IMR-90 (cell line): Measurements from ENCODE around the gene C3. TPM values are rescaled to one million over a fixed set of nuclear protein-coding genes. Genes with fewer than 3 reads are reported as not detected.
A peak's percentile ranks its signal among the peaks of the same experiment; 100 is the strongest.

ENCODE experiments used
- ATAC-seq: fragments of 200-7000 bp; cut with Tn5 transposase; 2 replicates; pipeline ENCODE4 v1.9.1; 2020; ENCODE audit warnings: low read depth, mild to moderate bottlenecking, moderate library complexity
- BruUV-seq: library from RNA; stranded (reverse); fragments of 400-500 nt; replicated peaks from 2 replicates; lab custom pipeline; 2021; lab: Mats Ljungman, UMichigan
- CTCF ChIA-PET: fragments of 300-600 bp; formaldehyde crosslinking; extraction: SDS; loops from one replicate; lab custom pipeline; 2021; ENCODE audit warnings: antibody characterized with exemption; lab: Yijun Ruan, JAX
- POLR2A ChIA-PET: fragments of 300-600 bp; sonication (Branson Sonifier 250); formaldehyde crosslinking; loops from one replicate; lab custom pipeline; 2022; ENCODE audit warnings: antibody characterized with exemption; ENCODE audit not compliant: unreplicated experiment; lab: Charles Lee
- DNase-seq: peaks from one replicate; pipeline ENCODE4 v3.0.0; 2013
- H2AFZ ChIP-seq: replicated peaks from 2 replicates; pipeline ENCODE3; 2013; ENCODE audit warnings: low read length, mild to moderate bottlenecking; ENCODE audit not compliant: poor library complexity
- H2AK5ac ChIP-seq: 2 replicates; pipeline ENCODE4 v1.6.1; 2013; ENCODE audit warnings: low read depth, low read length, inconsistent platforms
- H2AK9ac ChIP-seq: replicated peaks from 2 replicates; pipeline ENCODE3; 2013; ENCODE audit warnings: mild to moderate bottlenecking, low read depth, low read length, moderate library complexity; ENCODE audit not compliant: poor library complexity
- H2BK120ac ChIP-seq: 2 replicates; pipeline ENCODE4 v1.6.1; 2013; ENCODE audit warnings: low read depth, low read length, inconsistent platforms
- H2BK15ac ChIP-seq: 3 replicates; pipeline ENCODE4 v1.6.1; 2013; ENCODE audit warnings: low read depth, low read length, inconsistent platforms
- H2BK20ac ChIP-seq: 2 replicates; pipeline ENCODE4 v1.6.1; 2013; ENCODE audit warnings: low read depth, mild to moderate bottlenecking, inconsistent platforms, low read length, moderate library complexity
- H2BK5ac ChIP-seq: 2 replicates; pipeline ENCODE4 v1.6.1; 2013; ENCODE audit warnings: mild to moderate bottlenecking, low read depth, low read length, inconsistent platforms; ENCODE audit not compliant: poor library complexity, severe bottlenecking
- H3K14ac ChIP-seq: replicated peaks from 2 replicates; pipeline ENCODE4 v1.6.1; 2013; ENCODE audit warnings: low read depth, low read length, inconsistent platforms
- H3K18ac ChIP-seq: 2 replicates; pipeline ENCODE4 v1.6.1; 2013; ENCODE audit warnings: low read depth, low read length, control low read depth
- H3K23ac ChIP-seq: 2 replicates; pipeline ENCODE4 v1.6.1; 2013; ENCODE audit warnings: low read depth, low read length, inconsistent platforms
- H3K27ac ChIP-seq: 2 replicates; pipeline ENCODE4 v1.5.1; 2013; ENCODE audit warnings: mild to moderate bottlenecking, control low read depth, low read length; ENCODE audit not compliant: insufficient read depth
- H3K27me3 ChIP-seq: 2 replicates; pipeline ENCODE4 v1.6.1; 2013; ENCODE audit warnings: low read length; ENCODE audit not compliant: control insufficient read depth, insufficient read depth
- H3K36me3 ChIP-seq: 2 replicates; pipeline ENCODE4 v1.6.1; 2013; ENCODE audit warnings: low read length, mixed read lengths; ENCODE audit not compliant: control insufficient read depth, insufficient read depth
- H3K4ac ChIP-seq: 2 replicates; pipeline ENCODE4 v1.6.1; 2013; ENCODE audit warnings: low read depth, low read length, inconsistent platforms
- H3K4me1 ChIP-seq: 2 replicates; pipeline ENCODE4 v1.6.1; 2013; ENCODE audit warnings: low read length, mixed read lengths; ENCODE audit not compliant: control insufficient read depth, insufficient read depth
- H3K4me2 ChIP-seq: 2 replicates; pipeline ENCODE4 v1.6.1; 2013; ENCODE audit warnings: low read depth, mild to moderate bottlenecking, control low read depth, low read length, moderate library complexity
- H3K4me3 ChIP-seq: 2 replicates; pipeline ENCODE4 v1.5.1; 2013; ENCODE audit warnings: low read depth, mild to moderate bottlenecking, control low read depth, low read length, moderate library complexity; ENCODE audit not compliant: insufficient read depth
- H3K56ac ChIP-seq: 2 replicates; pipeline ENCODE4 v1.6.1; 2013; ENCODE audit warnings: low read length, inconsistent platforms; ENCODE audit not compliant: insufficient read depth; ENCODE audit errors: extremely low read depth
- H3K79me1 ChIP-seq, 2 experiments: 2 replicates each; pipeline ENCODE4 v1.6.1; 2013; ENCODE audit warnings: low read length in 2 of 2, inconsistent platforms in 1 of 2, low read depth in 1 of 2
- H3K9ac ChIP-seq: 2 replicates; pipeline ENCODE4 v1.6.1; 2013; ENCODE audit warnings: low read depth, low read length, control low read depth
- H3K9me1 ChIP-seq: 2 replicates; pipeline ENCODE4 v1.6.1; 2013; ENCODE audit warnings: low read length, inconsistent platforms; ENCODE audit not compliant: insufficient read depth
- H3K9me3 ChIP-seq: 2 replicates; pipeline ENCODE4 v1.6.1; 2013; ENCODE audit warnings: low read length; ENCODE audit not compliant: control insufficient read depth, insufficient read depth
- H4K20me1 ChIP-seq: 2 replicates; pipeline ENCODE4 v1.6.1; 2013; ENCODE audit warnings: low read length, inconsistent platforms; ENCODE audit not compliant: insufficient read depth
- H4K5ac ChIP-seq: 2 replicates; pipeline ENCODE4 v1.6.1; 2013; ENCODE audit warnings: mild to moderate bottlenecking, low read depth, low read length, control low read depth
- H4K8ac ChIP-seq, 2 experiments: 2 replicates each; pipeline ENCODE4 v1.6.1; 2013; ENCODE audit warnings: low read depth in 2 of 2, low read length in 2 of 2, control low read depth in 1 of 2, inconsistent platforms in 1 of 2
- H4K91ac ChIP-seq: 2 replicates; pipeline ENCODE4 v1.6.1; 2013; ENCODE audit warnings: low read depth, low read length, inconsistent platforms; ENCODE audit not compliant: insufficient read depth
- BHLHE40 ChIP-seq: fragments of 150-350 bp; IDR thresholded peaks from 2 replicates; pipeline ENCODE4 v1.6.1; 2016; ENCODE audit warnings: mild to moderate bottlenecking, low read depth, low read length
- CHD1 ChIP-seq: IDR thresholded peaks from 2 replicates; pipeline ENCODE4 v1.6.1; 2012; ENCODE audit warnings: low read depth, low read length, improper control_type of control experiment
- CTCF ChIP-seq: conservative IDR thresholded peaks from 2 replicates; pipeline ENCODE4 v1.5.1; 2012; ENCODE audit warnings: mild to moderate bottlenecking, low read depth, low read length, improper control_type of control experiment
- POLR2A ChIP-seq: IDR thresholded peaks from 2 replicates; pipeline ENCODE4 v1.6.1; 2012; ENCODE audit warnings: mild to moderate bottlenecking, low read depth, low read length
- RAD21 ChIP-seq: IDR thresholded peaks from 2 replicates; pipeline ENCODE4 v1.6.1; 2012; ENCODE audit warnings: low read length, improper control_type of control experiment
- SMC3 ChIP-seq: fragments of 150-350 bp; IDR thresholded peaks from 2 replicates; pipeline ENCODE4 v1.6.1; 2016; ENCODE audit warnings: low read depth, mild to moderate bottlenecking, antibody characterized with exemption, low read length, moderate library complexity
- WGBS, 2 experiments: methylation state at CpG; one replicate each; pipeline versions ENCODE4 v1.1.5 to v1.1.7; 2013; ENCODE audit warnings: missing lambda C conversion rate in 2 of 2; ENCODE audit not compliant: insufficient read length in 1 of 2; ENCODE audit errors: extremely low coverage in 2 of 2; 5-methylcytosine and 5-hydroxymethylcytosine counted together
- dilution Hi-C: fragments of 300-500 bp; cut with HindIII; formaldehyde crosslinking; loops from one replicate; pipeline ENCODE4 v1.14.3; 2018; ENCODE audit warnings: low sequenced_read_pairs; ENCODE audit not compliant: unreplicated experiment
- in situ Hi-C: fragments of 300-500 bp; cut with MboI; formaldehyde crosslinking; loops from 3 replicates; pipeline ENCODE4 v1.14.3; 2019; ENCODE audit warnings: low sequenced_read_pairs, inconsistent platforms, mixed read lengths
- intact Hi-C: fragments of 100-400 bp; cut with micrococcal nuclease; formaldehyde crosslinking; loops from 2 replicates; pipeline ENCODE4 v1.10.0; 2022
- polyA plus RNA-seq, 3 experiments: library from polyadenylated mRNA; depleted of rRNA; stranded (reverse); fragments of >200 nt; gene quantifications; 2 replicates each; pipeline ENCODE4 v1.2.3, GENCODE V29; 2012; ENCODE audit warnings: low replicate concordance in 1 of 3
- total RNA-seq: library from RNA; depleted of rRNA; stranded (reverse); fragments of >200 nt; gene quantifications from 2 replicates; pipeline ENCODE4 v1.2.3, GENCODE V29; 2012
- TF ChIP-seq, protein P1 (sequence below): fragments of 150-350 bp; IDR thresholded peaks from 2 replicates; pipeline ENCODE4 v1.6.1; 2017; ENCODE audit warnings: mild to moderate bottlenecking, antibody characterized with exemption, low read length, low read depth

Gene C3
- total and polyA plus RNA-seq, 2 of the 4 experiments (the other 2 are of a cell fraction): 0.36 TPM; not detected in 1

- WGBS, 2 experiments: 20% methylated on average over 1 of the region's 20 CpGs; no CpG with 5 or more reads in 1 of the 2 experiments
- H3K36me3 ChIP-seq: peaks cover 57% of the 10 kb centered on the region
- H3K9me3 ChIP-seq: no peaks in the 10 kb centered on the region
- H3K4ac ChIP-seq: no peak overlapping the region
- H2AK9ac ChIP-seq: no peak overlapping the region
- H3K79me1 ChIP-seq: peaks cover 16 to 21% of the 10 kb centered on the region in 2 experiments
- no peak overlapping the region for H2BK20ac ChIP-seq
- TF ChIP-seq CTCF (no peak), CHD1 (no peak), BHLHE40 (no peak), SMC3 (no peak), POLR2A (no peak), RAD21 (no peak)
- TF ChIP-seq, protein P1, sequence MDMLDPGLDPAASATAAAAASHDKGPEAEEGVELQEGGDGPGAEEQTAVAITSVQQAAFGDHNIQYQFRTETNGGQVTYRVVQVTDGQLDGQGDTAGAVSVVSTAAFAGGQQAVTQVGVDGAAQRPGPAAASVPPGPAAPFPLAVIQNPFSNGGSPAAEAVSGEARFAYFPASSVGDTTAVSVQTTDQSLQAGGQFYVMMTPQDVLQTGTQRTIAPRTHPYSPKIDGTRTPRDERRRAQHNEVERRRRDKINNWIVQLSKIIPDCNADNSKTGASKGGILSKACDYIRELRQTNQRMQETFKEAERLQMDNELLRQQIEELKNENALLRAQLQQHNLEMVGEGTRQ: no peak
- no peak overlapping the region for H2AK5ac ChIP-seq
- H3K18ac ChIP-seq: no peak overlapping the region
- no peak overlapping the region for H3K4me3 ChIP-seq
- ChIA-PET CTCF (no interaction called here), POLR2A (no interaction called here)
- BruUV-seq: no TSS peak
- no peak overlapping the region for H3K23ac ChIP-seq
- H2AFZ ChIP-seq: peak overlapping the region; percentile 21
- H3K9ac ChIP-seq: no peak overlapping the region
- no peaks in the 10 kb centered on the region for H3K27me3 ChIP-seq
- ATAC-seq: no peak
- dilution Hi-C loops (no loop called here), in situ Hi-C loops (no loop called here), intact Hi-C loops (no loop called here)
- no peak overlapping the region for H4K5ac ChIP-seq
- no peak overlapping the region for H2BK15ac ChIP-seq
- peaks cover 6% of the 10 kb centered on the region for H3K4me1 ChIP-seq
- H2BK120ac ChIP-seq: no peak overlapping the region
- no peak for DNase-seq
- no peak overlapping the region for H4K91ac ChIP-seq
- H3K56ac ChIP-seq: no peak overlapping the region
- H3K4me2 ChIP-seq: no peak overlapping the region
- no peak overlapping the region for H4K8ac ChIP-seq
- H3K27ac ChIP-seq: no peak overlapping the region
- no peak overlapping the region for H3K14ac ChIP-seq
- H4K20me1 ChIP-seq: no peaks in the 10 kb centered on the region
- H2BK5ac ChIP-seq: no peak overlapping the region
- no peaks in the 10 kb centered on the region for H3K9me1 ChIP-seq
These were observed 29.6 kb upstream of the C3 start for GRCh38 chr19:6750062-6750461.
